T-helper 17 cell (primary cell): ENCODE results near the gene CYP2U1. TPM values are rescaled to one million over a fixed set of nuclear protein-coding genes. Genes with fewer than 3 reads are reported as not detected.
A peak's percentile ranks its signal among the peaks of the same experiment; 100 is the strongest.

Experiments used
- ATAC-seq: fragments of 150-1000 bp; cut with Tn5 transposase; 2 replicates; pipeline ENCODE4 v1.10.0; 2021; ENCODE audit warnings: mild to moderate bottlenecking, moderate library complexity
- DNase-seq, 3 donors: peaks; one replicate each; pipeline versions ENCODE4 v3.0.0 to v3.0.0-alpha.2; 2020 to 2021
- H3K9me3 ChIP-seq: one replicate; pipeline ENCODE4 v1.7.0; 2013; ENCODE audit warnings: low read length, mild to moderate bottlenecking; ENCODE audit not compliant: control insufficient read depth, poor library complexity, severe bottlenecking
- H3K27ac Mint-ChIP-seq: one replicate; pipeline ENCODE4 v1.8.0; 2022; ENCODE audit warnings: mild to moderate bottlenecking, moderate library complexity, mixed read lengths
- H3K27me3 Mint-ChIP-seq: one replicate; pipeline ENCODE4 v1.8.0; 2022; ENCODE audit warnings: mixed read lengths
- H3K36me3 Mint-ChIP-seq: one replicate; pipeline ENCODE4 v1.8.0; 2022; ENCODE audit warnings: low read depth, mixed read lengths
- H3K4me1 Mint-ChIP-seq: one replicate; pipeline ENCODE4 v1.8.0; 2022; ENCODE audit warnings: mild to moderate bottlenecking, mixed read lengths
- H3K4me3 Mint-ChIP-seq: one replicate; pipeline ENCODE4 v1.8.0; 2022; ENCODE audit warnings: mild to moderate bottlenecking, moderate library complexity, mixed read lengths
- total RNA-seq, 4 donors: library from RNA in 2 of 4; stranded (reverse) in 2 of 4; gene quantifications; one replicate each; pipeline ENCODE4 v1.2.3 and lab custom pipeline; 2022 to 2026

The CYP2U1 gene
- total RNA-seq, 2 donors from 2014 or later = 0.96 to 2.8 TPM

- Mint-ChIP-seq H3K4me3 (no peak overlapping the region), H3K27me3 (no peaks in the 10 kb centered on the region), H3K36me3 (peaks cover 11% of the 10 kb centered on the region), H3K4me1 (peaks cover 38% of the 10 kb centered on the region), H3K27ac (peak overlapping the region; percentile 32)
- DNase-seq (no peak), ATAC-seq (no peak)
- no peaks in the 10 kb centered on the region for H3K9me3 ChIP-seq
Observed at GRCh38 chr4:107997794-107998193, 66.4 kb downstream of the CYP2U1 start.

DNA sequence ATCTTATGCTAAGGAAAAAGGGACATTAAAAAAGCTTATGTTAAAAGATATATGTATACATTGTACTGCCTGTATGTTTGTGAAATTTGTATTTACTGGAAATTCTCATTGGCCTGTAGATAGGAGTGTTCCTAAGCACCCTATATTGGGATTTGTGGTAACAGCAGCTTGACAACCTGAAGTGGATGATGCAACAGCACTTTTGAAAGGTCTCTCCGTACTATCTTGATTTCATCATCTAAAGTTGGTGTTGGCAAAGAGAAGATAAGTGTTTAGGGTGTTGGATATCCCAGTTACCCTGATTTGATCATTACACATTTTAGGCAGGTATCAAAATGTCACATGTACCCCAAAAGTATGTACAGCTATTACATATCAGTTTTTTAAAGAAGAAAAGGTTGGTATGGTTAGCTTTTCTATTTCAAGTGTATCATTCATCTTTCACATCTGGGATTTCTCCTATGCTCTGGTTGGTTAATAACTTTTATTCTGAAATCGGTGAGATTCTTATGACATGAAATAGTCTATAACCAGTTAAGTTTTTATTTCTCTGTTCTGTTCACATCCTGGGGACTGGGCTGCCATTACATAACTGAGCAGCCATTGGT, 68.7 kb downstream of the CYP2U1 start:
- DNase-seq (no peak), ATAC-seq (no peak)
- Mint-ChIP-seq H3K4me1 (peaks cover 35% of the 10 kb centered on the region), H3K27ac (no peak overlapping the region), H3K36me3 (peaks cover 11% of the 10 kb centered on the region), H3K4me3 (no peak overlapping the region), H3K27me3 (no peaks in the 10 kb centered on the region)
- no peaks in the 10 kb centered on the region for H3K9me3 ChIP-seq

DNA sequence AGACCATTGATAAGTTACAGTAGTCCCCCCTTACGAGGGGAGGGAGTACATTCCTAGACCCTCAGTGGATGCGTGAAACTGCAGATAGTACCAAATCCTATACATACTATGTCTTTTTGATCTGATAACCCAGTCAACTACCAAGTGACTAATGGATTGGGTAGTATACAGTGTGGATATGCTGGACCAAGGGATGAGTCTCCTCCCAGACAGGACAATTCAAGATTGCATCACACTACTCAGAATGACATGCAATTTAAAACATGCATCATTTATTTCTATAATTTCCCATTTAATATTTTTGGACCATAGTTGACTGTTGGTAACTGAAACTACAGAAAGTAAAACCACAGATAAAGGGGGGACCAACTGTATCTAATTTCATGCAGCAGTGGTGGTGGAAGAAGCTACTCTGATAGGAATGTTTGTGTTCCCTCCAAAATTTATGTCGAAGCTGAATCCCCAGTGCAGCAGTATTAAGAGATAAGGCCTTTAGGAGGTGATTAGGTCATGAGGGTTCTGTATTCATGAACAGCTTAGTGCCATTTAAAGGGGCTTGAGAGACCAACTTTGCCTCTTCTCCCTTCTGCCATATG, 70.3 kb downstream of the CYP2U1 start:
- Mint-ChIP-seq H3K4me3 (no peak overlapping the region), H3K27ac (no peak overlapping the region), H3K36me3 (peaks cover 5% of the 10 kb centered on the region), H3K27me3 (no peaks in the 10 kb centered on the region), H3K4me1 (peaks cover 32% of the 10 kb centered on the region)
- H3K9me3 ChIP-seq = no peaks in the 10 kb centered on the region
- no peak for DNase-seq
- no peak for ATAC-seq

Other genes starting within 250 kb of the CYP2U1 start
- 10 to 100 TPM; 13.1 to 14.8 TPM for gene PAPSS1, start 211.3 kb upstream of the CYP2U1 start, total RNA-seq
- under 1 TPM in 1 of 2 donors, not detected in 1; 0.32 TPM for gene SGMS2, start 106.6 kb upstream of the CYP2U1 start, total RNA-seq
- 10 to 100 TPM; 10.5 to 13.3 TPM for gene HADH, start 58.3 kb downstream of the CYP2U1 start, total RNA-seq
- 100 to 1,000 TPM; 236 to 319 TPM for gene LEF1, start 237.4 kb downstream of the CYP2U1 start, total RNA-seq